Central memory CD8-positive, alpha-beta T cell (primary cell): ENCODE results near the gene TNNI2.
"Not testable (repeated sequence)": the region's sequence is repeated elsewhere in the genome, so short reads cannot be mapped to it uniquely, and the experiment has no call there.

Source experiments
- ATAC-seq: fragments of 150-1000 bp; cut with Tn5 transposase; replicated peaks from 2 replicates; pipeline ENCODE4 v1.10.0; 2022; ENCODE audit warnings: mild to moderate bottlenecking, moderate FRiP score, moderate number of reproducible peaks; ENCODE audit not compliant: poor library complexity, severe bottlenecking; ENCODE audit errors: extremely low read depth
- DNase-seq, 2 donors: peaks; one replicate each; pipeline ENCODE4 v3.0.0; 2021; ENCODE audit warnings: low spot score in 2 of 2
- H3K27ac Mint-ChIP-seq: one replicate; pipeline ENCODE4 v1.8.0; 2022; ENCODE audit warnings: low read depth, mild to moderate bottlenecking, moderate library complexity, mixed read lengths
- H3K27me3 Mint-ChIP-seq: one replicate; pipeline ENCODE4 v1.8.0; 2022; ENCODE audit warnings: mixed read lengths
- H3K36me3 Mint-ChIP-seq: one replicate; pipeline ENCODE4 v1.8.0; 2022; ENCODE audit warnings: mild to moderate bottlenecking, moderate library complexity, mixed read lengths; ENCODE audit not compliant: insufficient read depth
- H3K4me1 Mint-ChIP-seq: one replicate; pipeline ENCODE4 v1.8.0; 2022; ENCODE audit warnings: mixed read lengths
- H3K4me3 Mint-ChIP-seq: one replicate; pipeline ENCODE4 v1.8.0; 2022; ENCODE audit warnings: mild to moderate bottlenecking, moderate library complexity, mixed read lengths
- H3K9me3 Mint-ChIP-seq: one replicate; pipeline ENCODE4 v1.8.0; 2022; ENCODE audit warnings: mixed read lengths

The TNNI2 gene

DNA sequence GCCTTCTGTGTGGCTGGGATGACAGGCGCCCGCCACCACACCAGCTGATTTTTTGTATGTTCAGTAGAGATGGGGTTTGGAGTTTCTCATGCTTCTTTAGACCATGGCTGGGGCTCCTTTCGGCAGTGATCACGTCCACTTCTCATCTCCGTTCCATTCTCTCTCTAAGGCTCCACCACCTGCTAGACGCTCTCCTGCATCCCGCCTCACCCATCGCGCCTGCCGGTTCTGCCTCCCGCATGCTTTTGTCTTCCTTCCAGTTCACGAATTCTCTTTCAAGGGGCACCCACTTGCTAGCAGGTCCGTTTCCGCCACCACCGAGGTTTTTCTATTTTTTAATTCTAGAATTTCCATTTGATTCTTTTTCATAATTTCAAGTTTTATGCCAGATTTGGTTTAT, 26.0 kb upstream of the TNNI2 start:
- no peak overlapping the region for H3K27ac Mint-ChIP-seq
- H3K9me3 Mint-ChIP-seq = no peaks in the 10 kb centered on the region
- no peaks in the 10 kb centered on the region for H3K36me3 Mint-ChIP-seq
- ATAC-seq = no peak
- H3K4me1 Mint-ChIP-seq = no peaks in the 10 kb centered on the region
- DNase-seq = no peak
- peaks cover 13% of the 10 kb centered on the region for H3K27me3 Mint-ChIP-seq
- no peak overlapping the region for H3K4me3 Mint-ChIP-seq

- not testable (repeated sequence) for H3K36me3 Mint-ChIP-seq, H3K4me3 Mint-ChIP-seq, H3K27ac Mint-ChIP-seq, ATAC-seq, H3K4me1 Mint-ChIP-seq, DNase-seq, H3K9me3 Mint-ChIP-seq
- peaks cover 13% of the 10 kb centered on the region for H3K27me3 Mint-ChIP-seq
These were observed 25.4 kb upstream of the TNNI2 start for GRCh38 chr11:1813356-1813755.

GRCh38 chr11:1814691-1815090, 24.1 kb upstream of the TNNI2 start:
- Mint-ChIP-seq H3K27me3 (peaks cover 13% of the 10 kb centered on the region), H3K27ac (no peak overlapping the region), H3K36me3 (no peaks in the 10 kb centered on the region), H3K4me1 (no peaks in the 10 kb centered on the region), H3K9me3 (no peaks in the 10 kb centered on the region), H3K4me3 (no peak overlapping the region)
- ATAC-seq (no peak), DNase-seq (no peak)

GRCh38 chr11:1815311-1815710, 23.5 kb upstream of the TNNI2 start:
- DNase-seq (no peak), ATAC-seq (no peak)
- H3K9me3 Mint-ChIP-seq = no peaks in the 10 kb centered on the region
- H3K36me3 Mint-ChIP-seq = no peaks in the 10 kb centered on the region
- H3K4me3 Mint-ChIP-seq = no peak overlapping the region
- H3K27me3 Mint-ChIP-seq = peaks cover 13% of the 10 kb centered on the region
- no peaks in the 10 kb centered on the region for H3K4me1 Mint-ChIP-seq
- no peak overlapping the region for H3K27ac Mint-ChIP-seq

DNA sequence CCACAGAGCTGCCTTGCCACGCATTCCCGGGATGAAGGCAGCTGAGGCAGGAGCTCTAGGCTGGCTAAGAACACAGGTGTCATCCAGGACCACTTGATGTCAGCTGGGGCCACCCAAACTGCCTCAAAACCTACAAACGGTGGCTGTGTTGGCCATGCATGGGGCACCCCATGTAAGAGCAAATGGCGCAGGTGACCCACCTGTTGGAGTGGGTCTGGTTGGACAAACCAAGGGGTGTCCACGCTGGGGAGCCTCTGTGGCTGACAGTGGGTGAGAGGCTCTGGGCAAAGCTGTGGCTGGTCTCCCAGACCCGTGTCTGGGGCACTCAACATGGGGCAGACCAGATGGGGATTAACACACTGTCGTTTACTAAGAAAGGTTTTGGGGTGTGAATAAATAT, 23.0 kb upstream of the TNNI2 start:
- Mint-ChIP-seq H3K27me3 (peaks cover 13% of the 10 kb centered on the region), H3K4me1 (no peaks in the 10 kb centered on the region), H3K36me3 (no peaks in the 10 kb centered on the region), H3K4me3 (no peak overlapping the region), H3K27ac (no peak overlapping the region), H3K9me3 (no peaks in the 10 kb centered on the region)
- ATAC-seq (no peak), DNase-seq (no peak)

DNA sequence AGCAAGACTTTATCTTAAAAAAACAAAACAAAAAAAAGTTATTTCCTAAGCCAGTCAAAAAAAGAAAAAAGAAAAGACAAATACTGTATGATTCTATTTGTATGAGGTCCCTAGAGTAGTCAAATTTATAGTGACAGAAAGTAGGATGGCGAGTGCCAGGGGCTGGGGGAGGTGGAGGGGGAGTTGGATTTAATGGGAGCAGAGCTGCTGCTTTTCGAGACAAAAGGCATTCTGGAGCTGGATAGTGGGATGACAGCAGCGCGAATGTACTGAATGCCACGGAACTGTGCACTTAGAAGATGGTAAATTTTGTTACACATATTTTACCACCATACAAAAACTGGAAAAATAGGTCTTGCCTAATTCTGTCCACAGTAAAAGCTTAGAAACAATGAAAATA, 21.8 kb upstream of the TNNI2 start:
- no peaks in the 10 kb centered on the region for H3K36me3 Mint-ChIP-seq
- peaks cover 13% of the 10 kb centered on the region for H3K27me3 Mint-ChIP-seq
- H3K27ac Mint-ChIP-seq = no peak overlapping the region
- no peaks in the 10 kb centered on the region for H3K9me3 Mint-ChIP-seq
- H3K4me3 Mint-ChIP-seq = no peak overlapping the region
- no peak for ATAC-seq
- DNase-seq = no peak
- no peaks in the 10 kb centered on the region for H3K4me1 Mint-ChIP-seq

DNA sequence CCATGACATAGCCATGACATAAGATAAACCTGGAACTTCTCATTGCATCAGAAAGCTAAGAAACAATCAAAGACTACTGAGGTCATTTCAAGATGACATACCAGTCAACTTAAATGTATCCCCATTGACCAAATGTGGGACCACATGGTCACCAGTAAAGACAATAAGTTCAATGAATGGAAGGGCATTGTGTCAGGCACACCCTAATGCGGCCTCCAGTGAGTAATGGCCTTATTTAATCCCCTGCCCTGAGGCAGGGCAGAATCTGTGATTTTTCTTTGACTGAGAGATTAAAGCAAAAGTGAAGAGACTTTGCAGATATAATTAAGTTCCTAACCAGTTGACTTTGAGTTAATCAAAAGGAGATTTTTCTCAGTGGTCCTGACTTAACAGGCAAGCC, 21.3 kb upstream of the TNNI2 start:
- Mint-ChIP-seq H3K27ac (no peak overlapping the region), H3K4me3 (no peak overlapping the region), H3K36me3 (no peaks in the 10 kb centered on the region), H3K9me3 (no peaks in the 10 kb centered on the region), H3K27me3 (peaks cover 8% of the 10 kb centered on the region), H3K4me1 (no peaks in the 10 kb centered on the region)
- DNase-seq (no peak), ATAC-seq (no peak)

- Mint-ChIP-seq H3K27ac (no peak overlapping the region), H3K9me3 (no peaks in the 10 kb centered on the region), H3K4me1 (no peaks in the 10 kb centered on the region), H3K36me3 (no peaks in the 10 kb centered on the region), H3K4me3 (no peak overlapping the region), H3K27me3 (no peaks in the 10 kb centered on the region)
- DNase-seq = no peak
- no peak for ATAC-seq
These were observed 19.7 kb upstream of the TNNI2 start for GRCh38 chr11:1819074-1819473.

- Mint-ChIP-seq H3K27ac (no peak overlapping the region), H3K27me3 (no peaks in the 10 kb centered on the region), H3K9me3 (no peaks in the 10 kb centered on the region), H3K4me3 (no peak overlapping the region), H3K4me1 (no peaks in the 10 kb centered on the region), H3K36me3 (no peaks in the 10 kb centered on the region)
- no peak for ATAC-seq
- no peak for DNase-seq
These were observed 18.1 kb upstream of the TNNI2 start for GRCh38 chr11:1820463-1821325.

- no peak for DNase-seq
- no peaks in the 10 kb centered on the region for H3K9me3 Mint-ChIP-seq
- ATAC-seq = no peak
- no peak overlapping the region for H3K27ac Mint-ChIP-seq
- no peaks in the 10 kb centered on the region for H3K36me3 Mint-ChIP-seq
- no peaks in the 10 kb centered on the region for H3K4me1 Mint-ChIP-seq
- H3K27me3 Mint-ChIP-seq = no peaks in the 10 kb centered on the region
- H3K4me3 Mint-ChIP-seq = no peak overlapping the region
These were observed 17.2 kb upstream of the TNNI2 start for GRCh38 chr11:1821562-1821961.

DNA sequence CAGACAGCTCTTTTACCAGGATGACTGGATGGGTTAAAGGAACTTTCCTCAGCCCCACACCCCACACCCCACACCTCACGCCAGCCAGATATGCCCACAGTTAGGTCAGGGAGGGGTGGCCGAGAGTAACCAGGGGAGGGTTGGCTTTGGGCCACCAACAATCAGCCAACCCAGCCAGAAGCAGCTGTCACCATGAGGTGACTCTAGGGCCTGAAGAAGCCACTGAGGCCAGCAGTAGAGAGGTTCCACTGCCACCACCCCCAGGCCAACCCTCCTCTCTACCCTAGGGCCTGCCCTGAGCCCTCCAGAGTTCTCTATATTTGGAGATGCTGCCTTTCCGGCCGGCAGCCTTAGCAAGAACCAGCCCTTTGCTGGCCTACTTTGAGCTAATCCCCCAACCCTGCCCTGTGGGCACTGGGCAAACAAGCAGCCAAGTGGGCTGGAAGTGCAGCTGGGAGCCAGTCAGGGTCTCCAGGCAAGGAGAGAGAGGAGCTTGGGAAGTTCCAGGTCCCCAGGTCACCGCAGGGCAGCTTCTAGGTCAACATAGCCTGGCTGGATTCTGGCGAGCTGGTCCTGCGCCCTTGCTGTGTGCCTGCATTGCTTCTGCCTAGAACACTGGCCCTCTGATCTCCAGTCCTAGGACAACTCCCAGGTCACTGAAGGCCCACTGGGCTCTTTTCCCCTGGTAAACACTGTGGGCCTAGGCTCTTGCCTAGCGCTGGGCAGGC, 16.0 kb upstream of the TNNI2 start:
- peaks cover 7% of the 10 kb centered on the region for H3K27me3 Mint-ChIP-seq
- no peak for ATAC-seq
- H3K36me3 Mint-ChIP-seq = no peaks in the 10 kb centered on the region
- H3K27ac Mint-ChIP-seq = no peak overlapping the region
- H3K9me3 Mint-ChIP-seq = no peaks in the 10 kb centered on the region
- H3K4me1 Mint-ChIP-seq = no peaks in the 10 kb centered on the region
- no peak overlapping the region for H3K4me3 Mint-ChIP-seq
- no peak for DNase-seq

GRCh38 chr11:1823376-1824220, 15.2 kb upstream of the TNNI2 start:
- H3K27me3 Mint-ChIP-seq = peaks cover 14% of the 10 kb centered on the region
- H3K9me3 Mint-ChIP-seq = no peaks in the 10 kb centered on the region
- ATAC-seq = no peak
- H3K4me1 Mint-ChIP-seq = no peaks in the 10 kb centered on the region
- H3K36me3 Mint-ChIP-seq = no peaks in the 10 kb centered on the region
- no peak overlapping the region for H3K27ac Mint-ChIP-seq
- no peak overlapping the region for H3K4me3 Mint-ChIP-seq
- DNase-seq = no peak
